ENCODE data around the gene FREM2.

Gene FREM2

DNA sequence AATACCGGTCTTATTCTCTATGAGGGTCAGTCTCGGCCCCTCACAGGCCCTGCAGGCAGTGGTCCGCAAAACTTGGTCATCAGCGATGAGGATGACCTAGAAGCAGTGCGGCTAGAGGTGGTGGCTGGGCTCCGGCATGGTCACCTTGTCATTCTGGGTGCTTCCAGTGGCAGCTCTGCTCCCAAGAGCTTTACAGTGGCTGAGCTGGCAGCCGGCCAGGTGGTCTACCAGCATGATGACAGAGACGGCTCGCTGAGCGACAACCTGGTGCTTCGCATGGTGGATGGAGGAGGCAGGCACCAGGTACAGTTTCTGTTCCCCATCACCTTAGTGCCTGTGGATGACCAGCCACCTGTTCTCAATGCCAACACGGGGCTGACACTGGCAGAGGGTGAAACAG is 1.8 kb downstream of the FREM2 start:
- DNase-seq, result no peak

- DNase-seq, result no peak
Observed at GRCh38 chr13:38690231-38690630, 3.4 kb downstream of the FREM2 start.

DNA sequence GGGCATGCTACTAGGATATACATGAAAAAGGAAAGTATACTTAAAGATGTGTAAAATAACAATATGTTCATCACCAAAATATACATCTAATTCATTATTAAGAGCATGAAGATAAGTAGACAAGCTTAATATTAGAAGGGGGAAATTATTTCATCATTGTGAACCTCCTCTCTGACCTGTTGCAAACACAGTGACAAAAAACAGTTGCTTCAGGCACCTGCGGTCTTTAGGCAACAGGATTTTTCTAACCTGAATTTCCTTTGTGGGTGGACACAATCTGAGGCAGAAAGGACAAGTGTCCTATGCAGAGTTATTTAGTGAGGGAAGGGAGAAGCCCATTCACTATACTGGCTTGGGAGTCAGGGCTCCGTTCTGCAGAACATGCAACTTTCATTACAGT is 6.3 kb downstream of the FREM2 start:
- no peak for DNase-seq

DNA sequence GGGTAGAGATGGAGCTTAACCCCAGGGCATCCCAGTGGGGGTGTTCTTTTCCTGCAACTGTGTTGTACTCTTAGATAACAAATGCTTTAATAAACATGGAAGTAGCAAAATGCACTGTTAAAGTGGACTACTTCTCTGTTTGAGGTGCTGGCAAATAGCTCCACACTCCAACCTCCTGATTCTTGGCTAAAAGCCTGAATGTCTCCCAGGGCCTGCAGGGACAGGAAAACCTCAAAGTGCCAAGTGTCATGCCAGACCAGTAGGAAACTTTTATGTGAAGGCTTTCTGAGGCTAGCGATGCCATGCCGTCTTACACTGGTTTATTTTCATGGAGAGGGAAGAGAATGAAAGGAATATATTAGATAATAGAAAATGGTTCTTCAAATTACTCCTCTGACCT is 6.8 kb downstream of the FREM2 start:
- DNase-seq, result no peak

DNA sequence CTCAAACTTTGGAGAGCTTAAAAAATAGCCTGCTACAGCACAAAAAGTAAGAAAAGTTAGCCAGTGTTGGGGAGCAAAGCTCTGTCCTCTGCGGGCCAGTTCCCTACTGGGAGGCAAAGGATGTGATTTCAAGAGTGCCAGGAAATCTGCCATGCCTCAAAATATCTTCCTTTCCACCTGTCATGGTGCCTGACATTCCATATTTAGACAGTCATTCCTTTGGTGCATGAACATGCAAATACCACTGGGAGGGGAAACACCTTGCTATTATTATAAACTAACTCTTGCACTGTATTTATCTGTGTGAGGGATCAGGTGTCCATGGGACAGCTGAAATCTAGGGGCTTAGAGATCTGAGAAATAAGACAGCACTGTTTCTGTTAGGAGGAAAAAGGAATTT is 10.3 kb downstream of the FREM2 start:
- no peak for DNase-seq

- DNase-seq, result no peak
Observed at GRCh38 chr13:38697628-38698333, 10.9 kb downstream of the FREM2 start.

GRCh38 chr13:38700051-38700450 is 13.2 kb downstream of the FREM2 start:
- DNase-seq, result no peak

DNA sequence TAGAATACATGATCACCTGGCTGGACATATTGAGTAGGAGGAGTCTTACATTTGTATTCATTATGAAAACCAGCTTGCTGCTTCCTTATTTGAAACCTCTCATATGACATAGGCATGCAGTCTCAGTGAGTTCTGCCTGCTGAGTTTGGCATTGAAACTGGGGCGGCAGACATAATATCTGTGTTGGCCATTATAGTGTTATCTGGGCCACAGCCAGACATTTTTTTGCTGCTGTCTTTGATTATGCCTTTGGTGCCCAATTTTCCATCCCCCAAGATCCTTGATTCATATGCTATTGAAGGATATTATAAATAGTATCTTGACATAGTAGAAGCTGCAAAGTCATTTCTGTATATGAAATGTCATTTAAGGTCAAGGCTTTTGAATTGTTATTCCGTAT is 15.8 kb downstream of the FREM2 start:
- no peak for DNase-seq

DNA sequence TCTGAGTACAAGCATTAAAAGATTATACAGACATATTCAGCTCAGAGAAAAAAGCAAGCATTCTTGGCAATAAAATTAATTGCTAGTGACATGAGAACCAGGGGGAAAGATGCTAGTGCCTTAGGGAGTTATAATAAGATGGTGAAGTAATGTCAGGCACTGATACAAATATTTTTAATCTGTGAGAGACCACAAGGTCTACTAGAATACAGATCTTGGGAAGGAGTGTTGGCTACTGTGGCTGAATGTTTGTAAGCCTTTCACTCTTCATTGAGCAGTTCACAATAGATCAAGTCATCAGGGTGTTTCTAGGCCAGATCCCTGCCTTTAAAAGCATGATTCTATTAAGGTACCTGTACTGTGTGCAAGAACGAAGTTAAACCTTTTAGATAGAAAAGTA is 16.4 kb downstream of the FREM2 start:
- DNase-seq, result no peak

DNA sequence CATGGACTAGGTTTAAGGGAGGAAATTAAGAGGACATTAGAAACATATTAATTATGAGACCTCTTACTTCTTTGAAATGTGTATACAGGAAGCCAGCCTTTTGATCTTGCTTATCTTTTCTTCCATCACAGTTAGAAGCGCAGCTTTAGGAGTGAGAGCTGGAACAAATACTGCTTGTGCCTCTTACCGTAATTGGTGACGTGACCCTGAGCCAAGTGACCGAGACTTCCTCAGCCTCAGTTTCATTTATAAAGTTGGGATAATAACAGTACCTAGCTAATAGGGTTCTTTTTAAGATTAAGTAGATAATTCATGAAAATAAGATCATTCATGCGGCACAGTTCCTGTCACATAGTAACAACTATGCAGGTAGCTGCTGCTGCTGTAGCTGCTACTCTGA is 18.5 kb downstream of the FREM2 start:
- DNase-seq, result no peak

DNA sequence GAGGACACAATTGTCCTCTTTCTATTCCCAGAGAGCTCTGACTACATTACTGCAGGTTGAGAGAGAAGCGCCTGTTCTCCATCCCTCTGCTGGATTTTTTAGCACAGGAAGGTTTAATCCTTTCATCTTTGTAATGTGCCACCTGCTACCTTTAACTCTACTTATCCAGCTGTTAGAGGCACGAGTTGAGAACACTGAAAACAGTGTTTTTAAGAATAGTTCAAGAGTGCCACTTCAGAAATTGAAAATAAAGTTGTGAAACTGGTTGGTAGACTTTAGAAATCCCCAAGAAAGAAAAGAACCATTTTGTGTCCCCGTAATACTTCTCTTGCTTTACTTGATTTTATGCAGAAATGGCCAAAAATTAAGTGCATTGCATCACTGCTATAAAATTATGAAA is 20.6 kb downstream of the FREM2 start:
- no peak for DNase-seq

- DNase-seq, result no peak
Observed at GRCh38 chr13:38713046-38713445, 26.2 kb downstream of the FREM2 start.

- DNase-seq, result no peak
Observed at GRCh38 chr13:38718374-38718773, 31.5 kb downstream of the FREM2 start.

GRCh38 chr13:38730332-38730731 is 43.5 kb downstream of the FREM2 start:
- DNase-seq, result no peak

GRCh38 chr13:38733146-38733545 is 46.3 kb downstream of the FREM2 start:
- DNase-seq, result no peak

GRCh38 chr13:38735665-38736440 is 49.0 kb downstream of the FREM2 start:
- DNase-seq, result no peak

- DNase-seq, result no peak
Observed at GRCh38 chr13:38743466-38743865, 56.6 kb downstream of the FREM2 start.

GRCh38 chr13:38752686-38753085 is 65.8 kb downstream of the FREM2 start:
- DNase-seq, result no peak

- no peak for DNase-seq
Observed at GRCh38 chr13:38753878-38754277, 67.0 kb downstream of the FREM2 start.

DNA sequence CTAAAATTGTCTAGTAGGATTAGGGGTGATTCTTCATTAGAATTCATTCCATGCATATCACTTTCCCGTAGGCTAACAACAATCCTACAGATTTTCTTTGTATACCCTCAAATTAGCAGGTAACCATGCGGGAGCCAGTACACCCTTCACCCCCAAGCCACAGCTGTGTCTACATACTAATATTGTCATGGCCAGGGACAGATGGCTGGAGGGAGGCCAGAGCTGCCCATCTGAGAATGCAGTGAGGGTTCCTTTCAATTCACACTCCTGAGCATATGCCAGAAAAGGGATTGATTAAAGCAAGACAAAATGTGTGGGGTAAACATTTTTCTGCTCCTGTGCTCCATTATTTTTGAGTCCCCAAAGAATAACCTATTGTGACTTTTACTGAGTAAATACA is 68.9 kb downstream of the FREM2 start:
- DNase-seq, result no peak

- DNase-seq, result no peak
Observed at GRCh38 chr13:38758277-38758676, 71.4 kb downstream of the FREM2 start.

DNA sequence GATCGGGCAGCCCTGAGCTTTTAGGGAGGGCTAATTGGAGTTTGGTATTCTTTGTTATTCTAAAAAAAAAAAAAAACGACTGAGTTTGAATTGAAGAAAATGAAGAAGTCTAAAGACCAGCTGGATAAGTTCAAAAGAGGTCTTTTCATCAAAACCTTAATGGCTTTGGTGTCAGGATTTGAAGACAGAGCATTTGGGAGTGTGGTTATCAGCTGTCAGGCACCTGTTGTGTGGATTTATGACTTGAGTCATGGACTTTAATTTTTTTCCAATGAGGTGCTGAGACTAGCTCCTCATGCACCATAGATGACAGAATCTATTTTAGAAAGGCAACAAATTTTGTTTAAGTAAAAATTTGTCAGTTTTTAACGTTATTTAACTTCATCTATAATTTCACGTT is 72.5 kb downstream of the FREM2 start:
- no peak for DNase-seq

DNA sequence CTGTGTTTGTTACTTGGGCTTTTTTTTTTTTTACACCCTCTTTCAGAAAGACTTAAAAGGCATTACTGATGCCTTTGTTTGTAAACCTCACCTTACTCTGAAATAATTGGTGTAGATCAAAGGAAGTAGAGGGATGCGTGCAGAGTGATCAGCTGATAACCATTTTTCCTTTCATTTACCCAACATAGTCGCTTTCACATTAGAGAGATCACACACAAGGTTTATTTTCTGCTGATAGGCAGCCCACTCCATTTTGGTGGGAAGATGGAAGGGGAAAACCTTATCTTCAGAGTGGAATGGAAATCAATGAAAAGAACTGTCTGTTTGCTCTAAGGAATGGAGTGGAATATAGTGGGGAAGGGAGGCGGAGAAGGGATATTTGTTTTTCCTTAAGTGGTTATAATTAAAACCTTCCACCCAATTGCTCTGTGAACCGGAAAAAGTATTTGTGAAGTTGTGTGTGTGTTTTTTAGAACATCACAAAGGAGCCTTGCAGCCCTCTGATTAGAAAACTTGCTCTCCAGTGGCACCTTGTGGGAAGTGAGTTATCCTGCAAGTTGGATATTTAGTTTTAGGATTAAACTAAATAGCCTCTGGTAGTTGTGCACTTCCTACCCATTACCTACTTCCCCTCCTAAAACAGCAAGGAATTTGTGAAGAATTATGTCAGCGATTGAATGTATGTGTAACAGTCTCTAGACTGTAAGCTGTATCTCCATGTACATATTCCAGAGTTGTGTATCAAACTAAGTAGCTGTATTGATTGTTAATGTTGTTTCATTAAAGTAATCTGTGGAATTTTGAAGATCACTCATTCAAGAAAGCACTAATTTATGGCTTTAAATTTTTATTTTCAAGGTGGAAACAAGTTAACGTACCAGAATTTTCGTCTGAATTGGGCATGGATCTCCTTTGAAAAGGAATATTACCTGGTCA is 76.8 kb downstream of the FREM2 start:
- DNase-seq, result no peak

- no peak for DNase-seq
Observed at GRCh38 chr13:38766799-38767198, 79.9 kb downstream of the FREM2 start.

All from NCI-H2171 treated with DMSO at 0.1 percent for 48 hours (cell line).